ENCODE measurements around the gene ODC1.

Gene ODC1

DNA sequence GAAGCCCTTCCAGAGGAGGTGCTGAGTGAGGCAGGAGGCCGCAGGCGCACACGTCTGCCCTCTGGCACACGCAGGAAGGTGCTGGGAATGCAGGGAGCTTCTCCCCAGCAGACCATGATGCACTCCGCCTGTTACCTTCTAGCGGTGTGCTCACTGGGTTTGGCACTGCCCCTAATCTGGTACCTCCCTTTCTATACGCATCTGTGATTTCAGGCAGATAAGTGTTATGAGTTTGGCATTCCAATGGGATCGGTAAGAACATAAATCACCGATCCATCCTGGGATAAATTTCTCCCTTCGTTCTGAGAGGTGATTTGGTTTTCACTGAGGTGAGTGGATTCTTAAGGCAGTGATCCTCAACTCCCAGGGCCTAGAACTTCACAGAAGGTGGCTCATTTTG lies 34.6 kb downstream of the ODC1 start:
- DNase-seq, result no peak

DNA sequence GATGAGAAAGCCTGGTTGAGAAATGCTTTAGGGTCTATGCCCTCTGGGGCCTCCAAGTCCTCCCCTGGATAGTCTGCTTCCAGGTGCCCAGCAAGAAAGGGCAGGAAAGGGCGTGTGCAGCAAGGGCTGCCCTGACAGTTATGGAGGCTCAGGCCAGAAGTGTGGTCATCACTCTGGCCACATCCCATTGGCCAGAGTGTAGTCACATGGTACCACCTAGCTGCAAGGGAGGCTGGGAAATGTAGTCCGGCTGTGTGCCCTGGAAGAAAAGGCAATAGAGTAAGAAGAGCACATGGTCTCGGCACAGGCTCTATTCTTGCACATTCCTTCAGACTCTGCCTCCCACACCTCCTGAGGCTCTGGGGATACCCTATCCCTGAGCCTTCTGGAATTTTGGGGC lies 35.7 kb downstream of the ODC1 start:
- DNase-seq, result peak; percentile 30 to 39

DNA sequence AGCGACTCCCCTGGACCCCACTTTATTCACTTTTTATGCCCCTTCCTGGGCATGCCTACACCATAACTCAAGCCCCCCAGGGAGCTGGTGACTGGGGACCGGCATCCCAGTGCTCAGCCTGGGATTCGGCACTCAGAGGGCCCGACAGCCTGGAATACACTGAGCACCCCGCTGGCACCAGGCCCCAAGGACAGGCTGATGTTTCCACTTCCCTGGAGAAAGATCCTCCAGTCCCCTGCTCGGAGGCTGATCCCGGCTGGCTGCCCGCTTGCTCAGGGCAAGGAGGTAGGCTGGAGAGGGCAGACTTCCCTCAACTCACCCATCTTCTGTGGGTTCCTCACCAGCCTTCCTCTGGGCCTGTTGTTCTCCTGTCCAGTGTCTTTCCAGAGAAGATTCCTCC lies 36.6 kb downstream of the ODC1 start:
- DNase-seq, result no peak

DNA sequence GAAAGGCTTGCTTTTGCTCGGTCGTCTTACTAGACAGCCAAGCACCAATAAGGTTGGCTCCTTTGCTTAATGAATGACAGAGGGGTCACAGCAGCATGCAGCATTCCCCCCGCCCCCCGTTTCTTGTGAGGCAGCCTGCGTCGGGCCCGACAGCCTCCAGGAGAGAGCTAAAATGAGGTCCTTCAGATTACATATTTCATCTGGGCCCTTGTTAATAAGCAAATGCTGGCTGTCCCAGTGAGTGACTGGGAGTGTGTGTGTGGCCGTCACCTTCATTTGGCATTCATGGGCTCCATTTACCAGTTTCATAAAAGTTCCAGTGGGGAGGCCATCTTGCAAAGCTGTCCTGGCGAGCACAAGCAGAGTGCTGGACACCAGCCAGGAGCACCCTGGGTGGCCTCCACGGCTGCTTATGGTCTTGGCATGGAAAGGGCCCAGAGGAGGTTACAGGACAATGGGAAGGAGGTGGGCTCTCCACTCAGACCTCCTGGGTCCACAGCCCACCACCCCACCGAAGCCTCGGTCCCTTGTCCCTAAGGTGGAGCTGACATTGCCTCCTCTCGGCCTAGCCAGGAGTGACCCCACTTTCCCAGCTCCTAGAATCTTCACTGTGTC lies 37.2 kb downstream of the ODC1 start:
- DNase-seq, result no peak

DNA sequence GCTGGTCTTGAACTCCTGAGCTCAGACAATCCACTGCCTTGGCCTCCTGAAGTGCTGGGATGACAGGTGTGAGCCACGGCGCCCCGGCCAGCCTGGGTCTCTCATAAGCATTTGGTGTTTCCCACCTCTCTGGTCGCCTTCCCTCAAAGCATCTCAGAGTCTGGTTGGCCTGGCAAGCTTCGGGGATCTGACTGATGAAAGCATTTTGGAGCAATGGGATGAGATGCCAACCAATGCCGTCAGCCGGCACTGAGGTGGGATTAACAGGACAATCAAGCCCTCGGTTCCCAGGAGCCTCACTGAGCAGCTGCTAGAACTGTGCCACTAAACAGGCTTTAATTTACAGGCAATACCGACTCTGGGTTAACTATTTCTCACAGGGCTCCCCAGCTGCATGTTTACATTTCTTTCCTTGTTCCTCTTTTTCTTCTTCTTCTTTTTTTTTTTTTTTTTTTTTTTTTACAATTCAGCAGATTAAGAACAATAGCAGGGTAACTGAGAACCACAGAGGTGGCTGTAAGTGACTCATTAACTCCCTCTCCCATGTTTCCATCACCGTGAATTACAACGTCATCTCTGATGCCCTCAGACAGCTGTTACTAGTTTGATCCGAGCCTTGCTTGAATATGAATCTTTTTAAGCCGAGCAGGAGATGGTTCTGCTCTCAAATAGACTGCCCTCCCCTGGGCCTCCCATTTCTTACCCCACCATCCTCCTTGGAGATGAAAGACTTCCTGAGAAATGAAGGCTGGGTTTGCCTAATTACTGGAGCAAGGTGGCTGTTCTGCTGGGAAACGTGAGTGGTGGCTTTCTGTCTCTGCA lies 37.9 kb downstream of the ODC1 start:
- peak in 1 of 2 donors; percentile 48 for DNase-seq

DNA sequence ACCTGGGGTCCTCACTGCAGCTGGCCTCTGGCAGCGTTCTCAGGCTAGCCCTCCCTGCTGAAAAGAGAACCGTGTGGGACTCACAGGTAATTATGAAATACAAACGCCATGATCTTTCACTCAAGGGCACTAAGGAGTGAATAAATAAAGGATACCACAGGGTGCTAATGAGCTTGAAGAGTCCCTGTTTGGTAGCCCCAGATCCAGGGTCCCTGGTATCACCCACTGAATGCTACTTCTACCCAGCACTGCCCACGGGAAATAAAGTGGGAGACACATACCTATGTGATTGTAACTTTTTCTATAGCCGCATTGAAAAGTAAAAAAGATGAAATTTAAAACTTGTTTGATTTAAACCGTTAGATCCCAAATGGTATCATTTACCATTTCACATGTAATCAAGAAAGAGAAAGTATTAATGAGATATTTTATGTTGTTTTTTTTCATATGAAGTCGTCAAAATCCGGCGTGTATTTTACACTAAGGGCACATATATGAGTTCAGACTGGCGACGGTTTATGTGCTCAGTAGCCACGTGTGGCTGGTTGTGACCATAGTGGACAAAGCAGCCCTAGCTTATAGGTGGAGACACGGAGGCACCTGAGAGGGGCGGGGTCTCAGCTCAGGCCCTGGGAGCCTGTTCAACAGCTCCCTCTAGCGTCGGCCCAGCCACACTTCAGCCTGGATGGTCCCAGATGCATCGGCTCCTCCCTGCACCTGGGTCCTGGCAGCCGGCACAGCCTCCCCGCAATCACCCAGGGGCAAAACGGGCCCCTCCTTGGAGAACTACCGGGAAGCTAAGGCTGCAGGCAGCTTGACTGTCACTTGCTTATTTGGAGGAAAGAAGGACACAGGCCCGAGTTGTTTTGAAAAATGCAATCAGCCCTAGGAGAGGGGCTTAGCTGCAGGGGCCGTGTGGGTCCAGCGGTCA lies 39.2 kb downstream of the ODC1 start:
- peak; percentile 85 to 86 for DNase-seq

DNA sequence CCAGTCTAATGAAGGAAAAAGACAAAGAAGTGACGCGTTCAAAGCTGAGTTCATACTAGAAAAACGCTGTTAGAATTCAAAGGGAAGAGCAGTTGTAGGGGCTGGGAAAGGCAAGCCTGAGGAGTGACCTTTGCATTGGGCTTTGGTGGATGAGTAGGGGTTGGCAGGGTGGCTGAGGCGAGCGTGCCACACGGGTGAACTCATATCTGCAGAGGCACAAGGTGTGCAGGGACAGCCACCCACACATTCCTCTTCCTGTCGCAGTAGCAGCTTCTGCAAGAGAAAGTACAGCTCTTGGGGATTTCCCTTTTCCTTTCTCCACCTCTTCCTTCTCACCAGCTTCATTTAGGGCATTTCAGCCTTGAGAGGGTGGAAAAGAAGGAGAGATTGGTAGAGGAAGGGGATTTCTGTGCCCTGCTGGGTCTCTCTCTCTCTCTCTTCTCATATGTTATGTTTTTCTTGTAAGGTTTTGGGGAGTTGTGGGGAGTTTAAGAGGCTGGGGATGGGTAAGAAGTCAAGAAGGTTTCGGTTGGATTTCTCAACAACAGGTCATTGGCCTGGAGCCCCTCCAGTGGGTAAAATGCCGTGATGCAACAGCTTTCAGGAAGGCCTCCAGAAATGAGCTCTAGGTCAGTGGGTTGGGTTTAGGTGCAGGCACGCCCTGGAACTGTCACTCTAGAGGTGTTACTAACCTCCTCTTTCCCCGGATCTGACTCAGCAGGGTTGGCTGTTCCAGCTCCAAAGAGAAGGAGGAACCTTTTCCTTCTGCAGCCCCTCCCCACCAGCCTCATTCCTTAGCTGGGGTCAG lies 40.1 kb downstream of the ODC1 start:
- DNase-seq, result peak; percentile 46 to 70

DNA sequence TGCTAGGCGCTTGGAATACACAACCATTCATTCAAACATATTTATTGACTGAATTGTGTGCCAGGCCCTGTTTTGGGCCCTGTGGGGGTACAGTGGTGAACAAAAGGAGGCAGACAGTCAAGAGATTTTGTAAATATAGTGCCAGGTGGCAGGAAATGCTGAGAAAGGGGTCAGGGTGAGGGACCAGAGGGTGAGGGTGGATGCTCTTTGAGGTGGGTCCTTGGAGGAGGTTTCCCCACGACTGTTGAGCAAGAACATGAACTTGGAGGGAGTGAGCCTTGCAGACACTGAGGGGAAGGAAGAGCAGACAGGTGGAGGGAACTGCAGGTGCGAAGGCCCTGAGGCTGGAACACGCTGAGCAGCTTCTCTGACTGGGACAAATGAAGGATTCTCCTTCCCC lies 40.7 kb downstream of the ODC1 start:
- DNase-seq, result no peak

DNA sequence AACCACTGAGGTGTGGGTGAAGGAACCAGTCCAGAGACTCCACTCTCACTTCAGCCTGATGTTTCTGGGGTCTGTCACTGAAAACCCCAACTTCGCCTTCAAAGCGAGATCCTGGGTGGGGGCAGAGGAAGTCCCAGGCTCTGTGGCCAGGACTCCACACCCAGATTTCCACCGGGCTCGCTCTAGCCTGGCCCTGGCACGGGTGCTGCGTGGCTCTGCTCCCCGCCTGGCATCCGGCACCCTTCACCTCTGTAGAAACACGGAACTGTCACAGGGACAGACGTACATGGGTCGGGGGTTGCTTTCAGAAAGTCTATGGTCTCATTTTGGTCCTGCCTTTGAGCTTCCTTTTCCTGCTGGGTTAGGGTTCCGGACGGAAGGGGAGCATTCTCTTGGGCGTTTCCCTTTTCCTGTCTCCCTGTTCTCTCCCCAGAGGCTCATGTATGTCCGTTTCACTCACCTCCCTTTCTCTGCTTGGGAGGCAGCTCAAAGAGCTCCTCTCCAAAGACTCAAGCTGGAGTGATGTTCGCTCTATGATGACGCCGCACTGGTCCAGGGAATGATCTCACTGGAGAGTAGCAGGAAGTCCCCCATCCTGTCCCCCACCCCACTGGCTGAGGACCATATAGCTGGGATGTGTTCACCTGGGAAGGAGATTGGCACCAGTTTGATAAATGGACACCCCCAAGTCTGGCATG lies 41.5 kb downstream of the ODC1 start:
- DNase-seq, result no peak

DNA sequence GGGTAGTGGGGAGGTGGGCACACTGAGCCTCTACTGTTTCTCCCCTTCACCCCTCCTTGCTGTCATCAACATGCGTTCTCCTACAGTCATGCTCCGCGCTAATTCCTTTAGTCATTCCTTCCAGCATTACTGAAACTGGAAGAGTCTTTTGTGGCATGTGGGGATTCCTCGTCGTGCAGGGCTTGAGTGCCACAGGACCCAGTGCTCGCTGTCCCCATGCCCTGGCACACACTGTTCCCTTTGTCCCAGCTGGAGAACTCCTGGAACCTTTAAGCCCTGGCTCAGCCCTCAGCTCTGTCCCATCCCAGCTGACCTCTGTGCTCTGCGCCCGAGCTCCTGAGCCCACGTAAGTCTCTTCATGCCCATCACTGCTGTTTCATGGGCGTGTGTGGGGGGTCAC lies 42.1 kb downstream of the ODC1 start:
- DNase-seq, result no peak

DNA sequence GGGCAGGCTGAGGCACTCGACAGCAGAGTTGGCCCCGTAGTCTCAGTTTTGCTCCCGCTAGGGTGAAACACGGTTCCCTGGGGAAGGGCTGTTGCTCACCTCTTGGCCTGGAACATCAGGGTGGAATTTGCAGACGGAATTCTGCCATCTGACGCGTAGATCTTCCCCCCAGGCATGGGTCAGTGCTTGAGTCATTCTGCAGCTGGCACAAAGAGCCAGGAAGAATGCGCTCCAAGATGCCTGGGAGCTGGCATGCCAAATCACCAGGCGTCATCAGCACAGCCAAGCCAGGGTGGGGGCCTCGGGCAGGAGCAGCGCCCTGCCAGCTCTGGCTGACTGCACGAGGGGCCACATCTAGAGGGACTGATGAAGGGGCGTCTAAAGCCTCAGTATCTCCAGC lies 42.7 kb downstream of the ODC1 start:
- no peak for DNase-seq

DNA sequence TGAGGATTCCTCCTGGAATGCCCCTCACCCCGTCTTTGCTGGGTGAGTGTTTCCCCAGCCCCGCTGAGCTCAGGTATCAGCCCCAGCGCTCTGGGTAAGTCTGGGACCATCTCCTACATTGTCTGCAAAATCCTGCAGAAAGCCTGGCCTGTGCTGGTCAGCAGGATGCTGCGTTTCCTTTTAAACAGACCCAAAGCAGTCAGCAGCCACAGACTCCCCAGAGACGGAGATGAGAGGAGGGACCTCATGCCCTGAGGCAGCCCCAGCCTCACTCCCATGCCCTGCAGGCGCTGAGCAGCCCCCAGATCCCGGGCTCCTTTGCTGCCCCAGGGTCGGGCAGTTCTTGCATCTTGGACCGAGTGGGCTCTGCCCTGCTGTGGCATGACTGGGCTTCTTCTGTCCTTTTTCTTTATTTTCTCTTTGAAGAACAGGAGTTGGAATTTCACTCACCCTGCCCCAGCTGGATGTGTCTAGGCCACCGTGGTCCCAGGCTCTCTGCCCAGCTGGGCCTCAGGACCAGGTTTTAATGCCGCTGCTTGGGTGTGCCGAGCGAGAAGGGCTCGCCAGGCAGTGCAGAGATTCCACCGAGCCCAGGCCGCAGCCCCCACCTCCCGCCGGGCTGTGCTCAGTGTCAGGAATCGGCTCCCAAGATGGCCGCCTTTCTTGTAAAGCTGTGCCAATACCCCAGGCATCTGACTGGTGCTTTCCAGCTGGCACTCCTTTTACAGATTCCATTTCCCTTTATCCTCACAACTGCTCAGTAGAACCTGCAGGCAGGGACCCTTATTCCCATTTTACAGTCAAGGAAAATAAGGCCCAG lies 43.6 kb downstream of the ODC1 start:
- DNase-seq, result no peak

DNA sequence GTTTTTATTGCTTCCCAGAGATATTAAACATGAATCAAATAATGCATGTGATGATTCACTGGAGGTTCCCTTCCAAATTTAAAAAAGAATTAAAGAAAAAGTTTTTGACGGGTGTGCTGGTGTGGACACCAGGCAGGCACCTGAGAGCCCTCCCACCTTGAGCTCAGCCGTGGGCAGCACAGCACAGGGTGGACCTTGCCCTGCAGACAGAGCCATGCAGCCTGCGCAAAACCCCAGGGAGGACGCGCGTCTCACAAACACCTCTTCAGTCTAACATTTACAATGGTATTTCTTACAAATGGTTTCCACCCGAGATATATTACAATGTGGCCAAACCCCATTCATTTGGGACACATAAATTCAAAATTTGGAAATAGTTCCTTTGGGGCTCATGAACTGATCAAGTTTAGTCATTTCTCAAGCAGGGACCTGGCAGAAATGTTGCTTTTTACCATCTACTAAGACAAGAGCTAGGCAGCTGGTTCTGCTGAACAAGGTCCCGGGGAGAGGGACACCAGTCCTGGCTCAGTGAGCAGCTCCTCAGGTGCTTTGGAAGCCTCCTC lies 45.4 kb downstream of the ODC1 start:
- no peak for DNase-seq

DNA sequence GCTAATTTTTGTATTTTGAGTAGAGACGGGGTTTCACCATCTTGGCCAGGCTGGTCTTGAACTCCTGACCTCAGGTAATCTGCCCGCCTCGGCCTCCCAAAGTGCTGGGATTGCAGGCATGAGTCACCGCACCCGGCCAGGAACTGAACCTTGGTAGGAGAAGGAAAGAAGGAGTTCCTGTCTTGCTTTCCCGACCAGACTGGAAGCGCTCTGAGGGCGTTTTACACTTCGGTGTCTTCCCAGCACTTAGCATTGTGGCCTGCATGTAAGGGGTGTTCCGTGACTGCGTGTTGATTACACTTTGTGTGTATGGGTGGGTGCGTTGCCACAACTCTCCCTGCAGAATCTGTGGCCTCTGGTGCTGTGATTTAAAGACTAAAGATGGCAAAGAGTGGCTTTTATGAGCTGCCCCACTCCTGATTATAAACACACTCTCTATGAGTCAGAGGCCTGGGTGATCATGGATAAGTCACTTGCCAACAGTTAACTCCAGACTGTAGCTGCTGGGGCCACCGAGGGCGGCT lies 46.0 kb downstream of the ODC1 start:
- DNase-seq, result no peak

DNA sequence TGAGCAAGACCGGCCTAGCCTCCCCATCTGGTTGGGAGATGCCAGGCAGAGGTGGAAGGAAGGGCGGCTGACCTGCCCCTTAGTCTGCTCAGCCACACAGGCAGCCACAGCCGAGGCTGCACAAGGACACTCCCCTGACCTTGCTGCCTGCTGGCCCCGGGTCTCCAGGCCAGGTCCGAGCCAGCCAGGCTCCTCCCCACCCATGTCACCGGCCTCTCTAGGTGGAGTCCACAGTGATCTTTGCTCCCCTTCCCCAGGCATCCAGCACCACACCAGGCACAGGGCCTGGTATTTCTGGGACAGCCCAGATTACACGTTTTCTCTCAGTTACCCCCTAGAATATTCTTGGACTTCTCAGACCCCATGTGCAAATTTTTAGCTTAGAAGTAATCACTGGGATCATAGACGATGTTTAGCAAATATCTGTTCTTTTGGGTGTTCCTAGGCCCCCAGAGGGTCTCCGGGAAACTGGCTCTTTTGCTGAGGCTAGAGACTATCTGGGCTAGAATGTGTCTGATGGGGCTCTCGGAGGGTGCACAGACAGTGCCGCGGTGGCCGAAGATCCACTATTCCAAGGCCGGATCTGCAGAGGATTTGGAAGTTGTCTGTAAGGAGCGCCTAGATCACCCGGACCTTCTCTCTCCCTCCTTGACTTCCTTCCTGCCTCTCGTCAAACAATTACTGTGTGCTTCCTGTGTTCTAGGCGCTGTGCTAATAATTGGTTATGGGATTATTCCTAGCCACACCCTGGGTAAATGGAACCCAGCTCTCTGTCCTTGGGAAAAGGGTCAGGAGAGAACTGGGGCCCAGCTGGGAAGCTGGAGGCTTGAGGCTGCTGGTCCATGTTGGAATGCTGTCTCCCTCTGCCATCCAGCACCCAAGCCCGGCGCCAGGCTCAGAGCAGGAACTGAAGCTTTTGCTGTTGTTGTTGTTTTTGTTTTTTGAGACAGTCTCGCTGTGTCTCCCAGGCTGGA lies 46.9 kb downstream of the ODC1 start:
- DNase-seq, result no peak

DNA sequence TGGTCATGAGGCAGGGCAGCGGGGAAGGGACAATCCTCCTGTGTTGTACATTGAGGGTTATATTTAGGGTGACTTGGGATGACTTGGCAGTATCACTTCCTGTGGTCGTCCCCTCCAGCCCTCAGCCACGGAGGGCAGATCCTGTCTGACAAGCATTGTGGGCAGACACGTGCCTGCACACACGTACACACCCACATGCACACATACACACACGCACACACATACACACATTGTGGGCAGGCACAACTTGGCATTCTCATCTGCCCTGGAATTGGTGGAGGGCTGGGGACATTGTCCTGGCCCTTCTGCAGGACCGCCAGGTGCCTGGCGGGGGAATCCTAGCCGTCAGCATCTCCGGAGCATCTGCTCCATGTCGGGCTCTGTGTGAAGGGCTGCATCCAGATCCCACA lies 47.6 kb downstream of the ODC1 start:
- DNase-seq, result peak in 1 of 2 donors; percentile 75

DNA sequence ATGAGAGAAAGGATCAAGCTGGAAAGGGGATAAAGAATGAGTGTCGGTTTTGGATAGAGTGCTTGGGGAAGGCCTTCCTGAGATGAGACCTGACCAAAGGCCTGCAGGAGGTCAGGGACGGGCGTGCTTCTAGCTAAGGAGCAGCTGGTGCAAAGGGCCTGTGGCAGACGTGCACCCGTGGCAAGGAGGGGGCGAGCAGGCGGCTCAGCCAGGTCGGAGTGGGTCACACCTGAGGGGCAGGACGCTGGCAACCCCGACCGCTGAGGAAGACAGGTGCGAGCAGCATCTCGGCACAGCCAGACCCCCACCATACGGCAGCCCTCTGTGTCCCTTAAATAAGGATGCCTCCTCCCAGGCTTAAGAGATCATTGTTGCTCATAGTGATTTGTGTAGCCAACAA lies 48.1 kb downstream of the ODC1 start:
- DNase-seq, result no peak

DNA sequence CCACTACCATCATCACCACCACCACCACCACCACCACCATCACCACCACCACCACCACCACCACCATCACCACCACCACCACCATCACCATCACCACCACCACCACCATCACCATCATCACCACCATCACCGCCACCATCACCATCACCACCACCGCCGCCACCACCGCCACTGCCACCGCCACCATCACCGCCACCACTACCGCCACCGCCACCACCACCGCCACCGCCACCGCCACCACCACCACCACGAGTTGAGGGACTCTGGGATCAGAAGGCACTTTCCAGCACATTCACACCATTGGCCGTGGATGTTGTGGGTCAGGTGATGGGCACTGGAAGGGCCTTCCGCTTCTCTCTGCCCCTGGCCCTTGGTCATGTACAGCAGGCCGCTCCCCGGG lies 48.8 kb downstream of the ODC1 start:
- DNase-seq, result no peak

DNA sequence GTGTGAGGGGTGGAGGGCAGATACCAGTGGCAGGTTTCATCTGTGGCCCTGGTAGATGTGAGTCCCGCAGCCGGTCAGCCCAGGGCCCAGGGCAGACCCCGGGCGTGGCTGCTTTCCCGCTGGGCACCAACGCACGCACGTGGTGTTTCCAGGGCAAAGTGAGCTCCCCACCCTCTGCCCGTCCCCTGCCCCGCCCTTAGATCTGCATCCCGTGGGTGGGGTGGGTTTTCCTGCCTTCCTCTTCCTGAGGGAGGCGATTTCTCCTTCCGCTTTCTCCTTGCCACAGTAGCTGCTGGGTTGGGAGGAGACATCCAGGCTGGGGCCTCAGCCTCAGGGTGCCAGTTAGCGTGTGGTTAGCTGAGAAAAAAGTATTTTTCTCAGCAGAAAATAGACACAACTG lies 49.6 kb downstream of the ODC1 start:
- peak in 1 of 2 donors; percentile 34 for DNase-seq
